Measurements from ENCODE around the gene S100A14. TPM values are rescaled to one million over a fixed set of nuclear protein-coding genes. Genes with fewer than 3 reads are reported as not detected.

Gene S100A14
- total RNA-seq, 4 donors from 2014 or later: 112 to 175 (median 132) TPM

DNA sequence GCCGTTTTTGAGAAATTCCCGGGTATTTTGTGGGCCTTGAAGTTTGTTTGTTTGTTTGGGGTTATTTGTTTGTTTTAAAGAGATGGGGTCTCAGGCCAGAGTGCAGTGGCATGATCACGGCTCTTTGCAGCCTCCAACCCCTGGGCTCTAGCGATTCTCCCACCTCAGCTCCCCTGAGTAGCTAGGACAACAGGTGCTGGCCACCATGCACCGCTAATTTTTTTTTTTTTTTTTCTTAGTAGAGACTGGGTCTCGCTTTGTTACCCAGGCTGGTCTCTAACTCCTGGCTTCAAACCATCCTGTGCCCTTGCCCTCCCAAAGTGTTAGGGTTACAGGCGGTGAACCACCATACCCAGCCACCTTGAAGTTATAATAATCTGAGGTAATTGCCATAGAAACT lies 19.7 kb upstream of the S100A14 start:
- peaks cover 25 to 32% of the 10 kb centered on the region in 2 donors for H3K4me1 ChIP-seq
- WGBS, 2 donors: 84 to 90% methylated on average over 7 of the region's 7 CpGs
- H3K36me3 ChIP-seq: peaks cover 34 to 49% of the 10 kb centered on the region in 2 donors
- intact Hi-C loops (cut with DNase I): no loop called here
- no peak overlapping the region for H3K4me3 ChIP-seq (replicated peaks in 1 of 3)
- no peak for DNase-seq
- H3K9me3 ChIP-seq: no peaks in the 10 kb centered on the region
- H3K27me3 ChIP-seq: no peaks in the 10 kb centered on the region
- TF ChIP-seq, protein P1, sequence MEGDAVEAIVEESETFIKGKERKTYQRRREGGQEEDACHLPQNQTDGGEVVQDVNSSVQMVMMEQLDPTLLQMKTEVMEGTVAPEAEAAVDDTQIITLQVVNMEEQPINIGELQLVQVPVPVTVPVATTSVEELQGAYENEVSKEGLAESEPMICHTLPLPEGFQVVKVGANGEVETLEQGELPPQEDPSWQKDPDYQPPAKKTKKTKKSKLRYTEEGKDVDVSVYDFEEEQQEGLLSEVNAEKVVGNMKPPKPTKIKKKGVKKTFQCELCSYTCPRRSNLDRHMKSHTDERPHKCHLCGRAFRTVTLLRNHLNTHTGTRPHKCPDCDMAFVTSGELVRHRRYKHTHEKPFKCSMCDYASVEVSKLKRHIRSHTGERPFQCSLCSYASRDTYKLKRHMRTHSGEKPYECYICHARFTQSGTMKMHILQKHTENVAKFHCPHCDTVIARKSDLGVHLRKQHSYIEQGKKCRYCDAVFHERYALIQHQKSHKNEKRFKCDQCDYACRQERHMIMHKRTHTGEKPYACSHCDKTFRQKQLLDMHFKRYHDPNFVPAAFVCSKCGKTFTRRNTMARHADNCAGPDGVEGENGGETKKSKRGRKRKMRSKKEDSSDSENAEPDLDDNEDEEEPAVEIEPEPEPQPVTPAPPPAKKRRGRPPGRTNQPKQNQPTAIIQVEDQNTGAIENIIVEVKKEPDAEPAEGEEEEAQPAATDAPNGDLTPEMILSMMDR (IDR thresholded peaks at IDR 0.05): no peak
- TF ChIP-seq POLR2A (IDR thresholded peaks at IDR 0.05): no peak
- no peak overlapping the region for H3K27ac ChIP-seq

DNA sequence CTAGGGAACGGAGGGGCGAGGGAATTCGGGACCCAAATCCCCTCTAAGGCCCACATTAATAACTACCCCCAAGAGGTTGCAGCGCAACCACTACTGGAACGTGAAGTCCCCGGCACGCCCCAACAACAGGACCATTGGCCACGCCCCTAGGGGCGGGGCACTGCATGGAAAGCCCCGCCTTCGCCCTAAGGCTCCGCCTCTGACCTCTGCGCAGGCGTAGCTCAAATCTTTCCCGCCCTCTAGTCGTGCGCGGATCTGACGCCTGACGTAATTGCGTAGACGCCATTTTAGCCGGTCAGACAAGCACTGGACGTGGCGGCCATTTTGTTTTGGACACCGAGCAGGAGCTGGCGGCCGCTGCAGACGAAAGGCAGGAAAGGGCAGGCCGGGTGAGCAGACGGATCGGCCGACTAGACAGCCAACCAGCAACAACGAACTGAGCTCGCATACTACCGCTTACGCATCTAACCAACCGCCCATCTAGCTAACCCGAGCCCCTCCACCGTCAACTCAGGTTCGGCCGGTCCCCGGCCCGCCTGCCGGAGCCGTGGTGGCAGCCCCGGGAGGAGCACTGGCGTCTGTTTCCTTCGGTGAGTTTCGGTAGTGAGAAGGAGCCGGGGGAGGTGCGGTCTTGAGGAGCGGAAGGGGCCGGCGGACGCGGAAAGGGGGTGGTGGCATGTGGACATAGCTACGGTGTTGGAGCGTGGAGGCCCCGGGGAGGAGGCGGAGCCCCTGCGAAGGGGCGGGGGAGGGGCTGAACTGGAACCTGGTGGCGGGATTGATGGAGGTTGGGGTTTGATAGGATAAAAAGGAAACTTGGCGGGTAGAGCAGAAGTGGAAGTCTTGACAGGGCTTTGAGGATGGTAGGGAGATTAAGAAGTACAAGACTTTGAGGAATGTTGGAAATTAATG lies 17.9 kb upstream of the S100A14 start, which contains the start of gene CHTOP:
CHTOP (plus strand) TSS at position 313 of the 912 bp plus-strand sequence. CDS start 2,523 bp downstream, outside the sequence.
- Histone ChIP-seq H3K4me3 (replicated peaks in 1 of 3) (peak within 1 kb of the TSS; percentile 30 to 89 (median 70)), H3K27ac (peak within 1 kb of the TSS; percentile 100), H3K4me1 (peaks cover 30 to 45% of the 10 kb centered on the region in 2 donors), H3K27me3 (no peaks in the 10 kb centered on the region), H3K36me3 (peaks cover 23 to 31% of the 10 kb centered on the region in 2 donors), H3K9me3 (no peaks in the 10 kb centered on the region)
- intact Hi-C loops (cut with DNase I): no loop called here
- TF ChIP-seq POLR2A (IDR thresholded peaks at IDR 0.05): peak; percentile 33 to 97
- TF ChIP-seq, protein P1 (IDR thresholded peaks at IDR 0.05): peak in 2 of 6 experiments; percentile 16 to 29
- whole genome bisulfite sequencing, 2 donors: 0 to 1% methylated on average over 39 to 41 of the region's 65 CpGs
- DNase-seq: peak; percentile 97 to 98

DNA sequence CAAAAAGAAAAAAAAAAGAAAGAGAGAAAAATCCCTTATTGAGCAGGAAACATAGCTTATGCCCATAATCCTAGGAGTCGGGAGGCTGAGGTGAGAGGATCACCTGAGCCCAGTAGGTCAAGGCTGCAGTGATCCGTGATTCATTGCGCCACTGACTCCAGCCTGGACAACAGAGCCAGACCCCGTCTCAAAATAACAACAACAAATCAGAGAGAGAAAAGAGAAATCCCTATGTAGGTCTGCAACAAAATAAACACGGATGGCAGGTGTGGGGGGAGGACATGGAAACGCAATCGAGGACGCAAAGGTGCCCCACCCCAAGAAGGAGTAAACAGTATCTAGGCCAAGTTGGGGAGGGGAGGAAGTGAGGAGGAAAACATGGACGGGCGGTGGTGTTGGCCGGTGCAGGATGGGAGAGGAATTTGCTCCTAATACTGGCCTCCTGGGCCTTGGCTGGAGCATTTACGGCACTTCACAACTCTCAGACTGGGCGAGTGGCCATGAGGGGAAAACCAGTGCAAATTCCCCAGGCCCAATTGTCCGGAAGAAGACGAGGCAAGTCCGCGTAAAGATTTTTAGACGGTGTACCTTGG lies 17.1 kb upstream of the S100A14 start:
- 27 to 36% methylated on average over 18 of the region's 18 CpGs for WGBS, 2 donors
- DNase-seq: no peak
- no peak for TF ChIP-seq POLR2A (IDR thresholded peaks at IDR 0.05)
- TF ChIP-seq, protein P1 (IDR thresholded peaks at IDR 0.05): peak in 1 of 6 experiments; percentile 5
- H3K9me3 ChIP-seq: no peaks in the 10 kb centered on the region
- no peaks in the 10 kb centered on the region for H3K27me3 ChIP-seq
- intact Hi-C loops (cut with DNase I): no loop called here
- H3K4me3 ChIP-seq (replicated peaks in 1 of 3): peak overlapping the region in 1 of 3 donors; percentile 70
- peak overlapping the region; percentile 100 for H3K27ac ChIP-seq
- peaks cover 37 to 52% of the 10 kb centered on the region in 2 donors for H3K4me1 ChIP-seq
- peaks cover 18 to 23% of the 10 kb centered on the region in 2 donors for H3K36me3 ChIP-seq

DNA sequence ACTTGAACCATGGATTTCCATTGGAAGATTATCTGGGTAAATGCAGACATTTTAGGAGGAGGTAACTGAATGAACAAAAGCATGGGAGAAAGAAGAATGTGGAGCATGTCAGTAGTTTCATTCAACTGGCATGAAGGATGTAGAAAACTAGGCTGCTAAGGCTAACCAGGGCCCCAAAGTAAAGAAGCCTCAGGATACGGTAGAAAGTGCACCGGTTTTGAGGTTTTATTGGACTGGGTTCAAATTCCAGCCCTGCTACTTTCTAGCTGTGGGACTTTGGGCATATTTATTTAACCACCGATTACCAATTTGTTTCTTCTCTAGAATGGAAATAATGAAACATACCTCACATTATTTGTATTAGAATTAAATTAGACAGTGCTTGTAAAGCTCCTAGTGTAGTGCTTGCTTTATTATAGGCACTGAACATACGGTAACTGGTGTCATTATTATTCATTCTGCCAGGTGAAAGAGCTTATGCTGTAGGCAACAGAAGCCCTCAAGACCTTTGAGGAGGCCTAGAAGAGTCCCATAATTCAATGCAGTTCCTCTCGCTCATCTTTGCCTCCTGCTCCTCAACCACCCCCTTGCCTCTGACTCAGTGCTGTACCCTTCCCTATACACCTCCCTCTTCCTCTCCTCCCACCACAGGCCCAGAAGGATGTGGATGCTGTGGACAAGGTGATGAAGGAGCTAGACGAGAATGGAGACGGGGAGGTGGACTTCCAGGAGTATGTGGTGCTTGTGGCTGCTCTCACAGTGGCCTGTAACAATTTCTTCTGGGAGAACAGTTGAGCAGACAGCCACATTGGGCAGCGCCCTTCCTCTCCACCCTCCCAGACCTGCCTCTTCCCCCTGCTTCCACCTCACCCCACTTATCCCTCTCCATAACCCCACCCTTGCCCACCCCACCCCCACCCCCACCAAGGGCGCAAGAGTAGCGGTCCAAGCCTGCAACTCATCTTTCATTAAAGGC lies 15.2 kb upstream of the S100A14 start:
- Histone ChIP-seq H3K27ac (peak overlapping the region; percentile 96 to 99 (median 96)), H3K9me3 (no peaks in the 10 kb centered on the region)
- 81 to 87% methylated on average over 10 of the region's 10 CpGs for WGBS, 2 donors

More for the DNA sequence above, 15.2 kb upstream of the S100A14 start:
- Histone ChIP-seq H3K4me3 (replicated peaks in 1 of 3) (no peak overlapping the region), H3K27me3 (no peaks in the 10 kb centered on the region), H3K36me3 (peaks cover 1 to 4% of the 10 kb centered on the region in 2 donors), H3K4me1 (peaks cover 45 to 59% of the 10 kb centered on the region in 2 donors)
- DNase-seq: no peak
- TF ChIP-seq, protein P1 (IDR thresholded peaks at IDR 0.05): no peak
- TF ChIP-seq POLR2A (IDR thresholded peaks at IDR 0.05): no peak
- intact Hi-C loops (cut with DNase I): no loop called here
